HG03175 (cell line): ENCODE data around the gene POMT1.
"Not testable (repeated sequence)": the region's sequence is repeated elsewhere in the genome, so short reads cannot be mapped to it uniquely, and the experiment has no call there.

Experiments used
- ATAC-seq: cut with Tn5 transposase; IDR thresholded peaks from one replicate; pipeline ENCODE4 v1.9.1; 2021; ENCODE audit warnings: mild to moderate bottlenecking, moderate library complexity; ENCODE audit not compliant: unreplicated experiment

Gene POMT1

DNA sequence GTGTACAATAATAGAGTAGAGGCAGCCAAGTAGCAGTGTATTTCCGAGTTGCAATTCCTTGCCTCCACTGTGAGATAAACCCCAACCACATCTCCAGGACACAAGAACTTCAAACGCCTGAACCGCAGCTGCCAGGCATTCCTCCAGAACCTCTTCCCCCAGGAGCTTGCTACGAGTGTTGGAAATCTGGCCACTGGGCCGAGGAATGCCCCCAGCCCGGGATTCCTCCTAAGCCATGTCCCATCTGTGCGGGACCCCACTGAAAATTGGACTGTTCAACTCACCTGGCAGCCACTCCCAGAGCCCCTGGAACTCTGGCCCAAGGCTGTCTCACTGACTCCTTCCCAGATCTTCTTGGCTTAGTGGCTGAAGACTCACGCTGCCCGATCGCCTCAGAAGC, 46.5 kb downstream of the POMT1 start:
- not testable (repeated sequence) for ATAC-seq

DNA sequence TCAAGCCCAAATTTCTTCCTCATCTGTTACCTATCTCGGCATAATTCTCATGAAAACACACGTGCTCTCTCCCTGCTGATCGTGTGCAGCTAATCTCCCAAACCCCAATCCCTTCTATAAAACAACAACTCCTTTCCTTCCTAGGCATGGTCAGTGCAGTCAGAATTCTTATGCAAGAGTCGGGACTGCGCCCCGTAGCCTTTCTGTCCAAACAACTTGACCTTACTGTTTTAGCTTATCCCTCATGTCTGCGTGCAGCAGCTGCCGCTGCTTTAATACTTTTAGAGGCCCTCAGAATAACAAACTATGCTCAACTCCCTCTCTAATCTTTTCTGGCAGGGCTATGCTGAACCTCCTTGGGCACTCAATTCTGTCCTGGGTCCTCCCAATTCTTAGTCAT, 47.7 kb downstream of the POMT1 start:
- not testable (repeated sequence) for ATAC-seq

DNA sequence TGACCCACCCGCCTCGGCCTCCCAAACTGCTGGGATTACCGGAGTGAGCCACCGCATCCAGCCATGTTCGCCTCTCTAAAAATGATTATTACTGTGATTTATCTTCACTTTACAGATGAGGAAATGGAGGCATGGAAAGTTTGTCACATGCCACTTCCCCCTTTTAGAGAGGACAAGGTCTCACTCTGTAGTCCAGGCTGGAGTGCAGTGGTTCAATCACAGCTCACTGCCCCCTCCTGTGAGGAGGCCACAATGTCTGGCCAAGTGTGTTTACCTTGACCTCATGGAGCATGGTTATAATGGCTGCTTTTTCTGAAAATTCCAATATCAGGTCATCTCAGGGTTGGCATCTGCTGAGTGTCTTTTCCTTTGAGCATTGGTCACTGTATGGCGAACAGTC, 49.3 kb downstream of the POMT1 start:
- ATAC-seq, result no peak

DNA sequence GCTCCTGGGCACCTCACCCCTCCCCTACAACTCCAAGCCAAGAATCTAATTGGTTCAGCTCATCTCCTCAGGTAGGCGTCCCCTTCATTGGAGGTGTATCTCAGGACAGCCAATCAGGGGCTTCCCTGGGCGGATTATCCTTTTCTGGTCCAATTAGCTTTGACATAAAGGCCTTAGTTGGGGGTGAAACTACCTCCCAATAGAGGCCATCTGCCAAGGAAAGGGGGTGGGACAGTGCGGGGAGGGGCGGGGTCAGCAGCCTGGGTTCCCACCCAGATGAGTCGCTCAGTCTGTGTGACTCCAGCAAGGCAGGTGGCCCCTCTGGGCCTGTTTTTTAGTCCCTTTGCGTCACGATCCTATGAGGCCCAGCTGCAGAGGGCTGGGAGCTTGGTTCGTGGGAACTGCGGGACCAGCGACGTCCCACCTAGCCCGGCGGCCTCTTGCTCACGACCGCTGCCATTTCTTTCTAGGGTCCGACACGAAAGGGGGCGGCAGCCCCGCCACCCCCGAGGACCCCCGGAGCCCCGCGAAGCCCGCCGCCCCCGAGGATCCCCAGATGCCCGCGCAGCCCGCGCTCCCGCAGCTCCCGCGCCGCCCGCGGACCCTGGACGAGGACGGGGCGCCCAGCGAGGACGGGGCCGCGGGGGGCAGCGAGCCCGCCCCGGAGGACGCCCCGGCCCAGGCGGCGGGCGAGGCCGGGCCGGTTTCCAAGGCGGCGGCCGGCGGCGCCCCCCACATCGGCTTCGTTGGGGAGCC, 51.5 kb downstream of the POMT1 start:
- no peak for ATAC-seq

DNA sequence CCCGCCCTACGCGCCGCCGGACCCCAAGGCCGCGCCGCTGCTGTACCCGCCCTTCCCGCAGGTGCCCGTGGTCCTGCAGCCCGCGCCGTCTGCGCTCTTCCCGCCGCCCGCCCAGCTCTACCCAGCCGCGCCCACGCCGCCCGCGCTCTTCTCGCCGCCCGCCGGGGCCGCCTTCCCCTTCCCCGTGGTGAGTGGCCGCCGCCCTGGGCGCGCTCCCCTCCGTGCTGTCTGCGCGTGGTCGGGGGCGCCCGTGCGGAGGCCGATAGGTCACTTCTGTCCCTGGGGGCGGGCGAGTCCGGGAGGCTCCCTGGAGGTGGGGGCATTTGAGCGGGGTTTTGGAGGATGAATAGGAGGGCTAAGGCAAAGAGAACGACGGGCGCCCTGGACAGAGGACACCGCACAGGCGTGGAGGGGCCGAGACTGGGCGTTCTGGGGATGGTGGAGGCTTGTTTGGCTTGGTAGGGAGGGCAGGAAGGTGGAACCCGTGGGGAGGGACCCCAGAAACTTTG, 52.2 kb downstream of the POMT1 start:
- ATAC-seq, result no peak

DNA sequence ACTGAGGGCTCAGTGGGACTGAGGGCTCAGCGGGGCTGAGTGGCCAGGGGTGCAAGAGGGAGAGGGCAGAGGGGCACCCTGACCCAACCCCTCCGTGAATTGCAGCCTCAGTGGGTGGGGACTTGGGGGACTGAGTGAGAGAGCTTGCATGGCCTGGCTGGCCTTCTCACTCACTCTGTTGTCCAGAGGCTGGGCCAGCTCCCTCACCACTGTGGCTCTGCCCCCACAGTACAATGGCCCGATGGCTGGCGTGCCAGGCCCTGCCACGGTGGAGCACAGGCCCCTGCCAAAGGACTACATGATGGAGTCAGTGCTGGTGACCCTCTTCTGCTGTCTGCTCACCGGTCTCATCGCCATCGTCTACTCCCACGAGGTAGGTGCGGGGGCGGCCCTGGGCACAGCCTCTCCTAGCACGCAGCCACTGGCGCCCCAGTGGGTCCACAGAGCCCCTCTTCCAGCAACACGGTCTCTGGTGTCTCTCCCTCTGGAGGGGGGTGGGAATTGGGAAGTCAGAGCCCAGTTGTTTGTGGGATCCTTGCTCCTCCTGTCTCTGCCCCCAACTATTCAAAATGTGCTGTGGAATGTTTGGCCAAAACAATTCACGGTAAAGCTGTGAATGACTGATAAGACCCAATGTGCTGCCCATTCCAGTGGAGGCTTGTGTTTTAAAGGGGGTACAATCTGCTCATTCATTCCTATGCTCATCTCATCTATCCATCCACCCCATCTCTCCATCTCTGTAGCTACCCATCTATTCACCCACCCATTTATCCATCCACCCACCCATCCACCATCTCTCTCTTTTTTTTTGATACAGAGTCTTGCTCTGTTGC, 53.3 kb downstream of the POMT1 start:
- ATAC-seq, result no peak

DNA sequence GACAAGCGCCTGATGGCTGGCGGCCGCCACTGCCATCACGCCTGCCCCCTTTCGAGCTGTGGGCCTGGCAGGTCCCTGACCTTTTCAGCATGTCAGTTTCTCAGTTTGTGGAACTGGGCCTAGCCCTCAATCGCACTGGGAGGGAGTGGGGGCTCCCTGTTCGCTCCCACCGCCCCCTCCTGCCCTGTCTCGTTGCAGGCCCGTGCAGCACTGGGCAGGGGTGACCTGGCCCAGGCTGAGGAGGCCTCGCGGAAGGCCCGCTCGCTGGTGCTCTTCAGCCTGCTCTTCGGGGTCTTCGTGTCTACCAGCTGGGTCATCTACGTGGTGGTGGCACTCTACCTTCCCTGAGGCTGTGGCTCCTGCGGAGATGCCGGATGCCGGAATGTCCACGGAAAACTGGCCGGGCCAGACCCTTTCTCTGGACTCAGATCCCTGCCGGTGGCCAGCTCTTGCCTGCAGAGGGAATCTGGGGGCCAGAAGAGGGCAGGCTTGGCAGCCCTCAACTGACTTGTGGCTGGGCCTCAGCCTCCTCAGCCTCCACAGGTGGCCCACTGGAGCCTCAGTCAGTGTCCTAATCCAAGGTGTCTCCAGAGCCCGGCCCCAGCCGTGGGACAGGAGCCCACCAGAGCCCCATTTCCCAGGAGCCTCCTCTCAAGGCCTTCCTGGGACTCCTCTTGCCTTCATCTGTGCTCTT, 55.3 kb downstream of the POMT1 start:
- ATAC-seq, result no peak

DNA sequence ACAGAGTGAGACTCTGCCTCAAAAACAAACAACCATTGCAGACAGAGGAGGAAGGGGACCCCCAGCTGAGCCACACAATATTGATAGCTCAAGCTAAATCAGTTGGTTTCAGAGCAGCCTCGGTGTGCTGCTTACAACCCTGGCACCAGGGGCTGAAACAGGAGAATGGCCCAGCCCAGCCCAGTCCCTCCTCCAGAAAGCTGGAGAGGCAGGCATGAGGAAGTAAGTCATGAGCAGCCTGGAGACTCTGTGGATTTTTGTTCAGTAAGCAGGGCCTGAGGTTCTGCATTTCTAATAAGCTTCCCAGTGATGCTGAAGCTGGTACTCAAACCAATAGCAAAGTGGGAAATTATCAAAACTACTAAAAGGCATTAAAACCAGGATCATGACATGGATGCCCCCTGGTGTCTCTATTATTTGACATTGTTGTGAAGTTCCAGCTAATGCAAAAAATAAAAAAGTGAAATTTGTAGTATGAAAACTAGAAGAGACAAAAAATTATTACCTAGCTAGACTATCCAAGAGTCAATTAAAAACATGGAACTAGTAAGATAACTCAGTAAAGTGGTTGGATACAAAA, 56.8 kb downstream of the POMT1 start:
- ATAC-seq, result no peak

DNA sequence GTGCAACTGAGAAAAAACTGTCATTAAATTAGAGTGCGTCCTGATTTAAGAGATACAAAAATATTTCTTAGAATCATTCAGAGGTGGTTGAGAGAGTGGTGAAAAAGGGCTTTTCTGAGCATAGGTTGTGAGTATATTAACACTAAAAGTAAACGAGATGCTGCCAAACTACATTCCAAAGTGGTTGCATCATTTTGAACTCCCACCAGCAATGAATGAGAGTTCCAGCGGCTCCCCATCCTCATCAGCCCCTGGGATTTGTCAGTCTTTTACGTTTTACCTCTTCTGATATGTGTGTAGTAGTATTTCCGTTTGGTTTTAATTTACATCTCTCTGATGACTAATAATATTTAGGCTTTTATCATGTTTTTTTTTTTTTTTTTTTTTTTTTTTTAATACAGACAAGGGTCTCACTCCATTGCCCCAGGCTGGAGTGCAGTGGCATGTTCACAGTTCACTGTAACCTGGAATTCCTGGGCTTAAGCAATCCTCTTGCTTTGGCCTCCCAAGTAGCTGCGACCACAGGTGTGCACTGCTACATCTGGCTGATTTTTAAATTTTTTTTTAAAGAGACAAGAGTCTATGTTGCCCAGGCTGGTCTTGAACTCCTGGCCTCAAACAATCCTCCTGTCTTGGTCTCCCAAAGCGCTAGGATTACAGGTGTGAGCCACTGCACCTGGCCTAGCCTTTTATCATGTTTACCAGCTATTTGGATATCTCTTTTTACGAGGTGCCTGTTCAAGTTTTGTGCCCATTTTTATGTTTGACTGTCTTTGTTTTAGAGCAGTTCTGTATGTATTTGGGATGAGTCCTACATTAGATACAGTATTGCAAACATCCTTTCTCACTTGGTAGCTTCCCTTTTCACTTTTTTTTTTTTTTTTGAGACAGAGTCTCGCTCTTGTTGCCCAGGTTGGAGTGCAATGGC, 59.6 kb downstream of the POMT1 start:
- ATAC-seq, result no peak

DNA sequence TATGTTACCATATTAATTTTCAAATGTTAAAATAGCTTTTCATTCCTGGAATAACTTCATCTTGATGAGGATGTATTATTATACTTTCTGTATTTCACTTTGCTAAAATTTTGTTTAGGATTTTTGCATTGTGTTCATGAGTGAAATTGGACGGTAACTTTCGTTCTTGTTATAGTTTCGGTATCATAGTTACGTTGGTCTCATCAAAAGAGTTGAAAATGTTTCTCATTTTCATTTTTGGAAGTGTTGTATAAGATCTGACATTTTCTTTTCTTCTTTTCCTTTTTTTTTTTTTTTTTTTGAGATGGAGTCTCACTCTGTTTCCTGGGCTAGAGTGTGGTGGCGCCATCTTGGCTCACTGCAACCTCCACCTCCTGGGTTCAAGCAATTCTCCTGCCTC, 62.7 kb downstream of the POMT1 start:
- no peak for ATAC-seq

DNA sequence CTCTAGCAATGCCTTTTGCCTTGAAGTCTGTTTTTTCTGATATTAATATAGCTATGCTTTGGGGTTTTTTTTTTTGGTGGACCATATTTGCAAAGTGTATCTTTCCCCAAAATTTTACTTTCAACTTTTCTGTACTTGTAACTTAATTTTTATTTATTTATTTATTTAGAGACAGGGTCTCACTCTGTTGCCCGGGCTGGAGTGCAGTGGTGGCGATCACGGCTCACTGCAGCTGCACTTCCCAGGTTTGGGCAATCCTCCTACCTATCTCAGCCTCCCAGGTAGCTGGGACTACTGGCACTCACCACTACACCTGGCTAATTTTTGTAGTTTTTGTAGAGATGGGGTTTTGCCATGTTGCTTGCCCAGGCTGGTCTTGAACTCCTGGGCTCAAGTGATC, 63.4 kb downstream of the POMT1 start:
- no peak for ATAC-seq

DNA sequence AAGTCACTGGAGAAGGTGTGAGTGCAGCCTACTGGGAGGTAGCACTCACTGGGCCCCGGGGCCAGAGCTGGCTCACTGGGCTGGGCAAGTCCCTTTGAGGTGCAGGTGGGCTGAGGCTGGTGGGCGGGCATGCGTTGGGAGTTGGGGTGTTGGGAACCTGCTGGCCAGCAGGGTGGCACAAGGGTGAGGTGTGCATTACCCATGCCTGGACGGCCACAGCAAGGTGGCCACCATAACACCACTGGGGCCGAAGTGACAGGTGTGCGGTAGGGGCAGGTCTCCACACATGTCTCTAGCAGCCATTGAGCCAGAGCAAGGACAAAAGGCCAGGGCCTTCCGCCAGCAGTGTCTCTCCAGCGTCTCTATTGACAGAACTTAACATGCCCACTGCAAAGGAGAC, 65.2 kb downstream of the POMT1 start:
- ATAC-seq, result no peak
